Activated CD4-positive, alpha-beta T cell treated with anti-CD3 and anti-CD28 coated beads for 36 hours (primary cell): ENCODE measurements around the gene TMEM45A. TPM values are rescaled to one million over a fixed set of nuclear protein-coding genes. Genes with fewer than 3 reads are reported as not detected.
A peak's percentile ranks its signal among the peaks of the same experiment; 100 is the strongest.
"Not testable (repeated sequence)": the region's sequence is repeated elsewhere in the genome, so short reads cannot be mapped to it uniquely, and the experiment has no call there.

Source experiments
- ATAC-seq: fragments of 200-7000 bp; cut with Tn5 transposase; one replicate; pipeline ENCODE4 v1.10.0; 2021; ENCODE audit warnings: mild to moderate bottlenecking, moderate library complexity
- CTCF ChIA-PET: fragments of 350-600 bp; sonication (Branson Sonifier 250); formaldehyde crosslinking; loops from one replicate; lab custom pipeline; 2021; ENCODE audit warnings: antibody characterized with exemption; lab: Charles Lee
- POLR2A ChIA-PET: fragments of 350-600 bp; sonication (Branson Sonifier 250); formaldehyde crosslinking; loops from one replicate; lab custom pipeline; 2021; ENCODE audit warnings: antibody characterized with exemption, inconsistent platforms; lab: Charles Lee
- DNase-seq: peaks from one replicate; pipeline ENCODE4 v3.0.0-alpha.2; 2020
- H3K27ac Mint-ChIP-seq: one replicate; pipeline ENCODE4 v1.8.0; 2021; ENCODE audit warnings: mixed read lengths
- H3K27me3 Mint-ChIP-seq: one replicate; pipeline ENCODE4 v1.8.0; 2021; ENCODE audit warnings: mixed read lengths
- H3K36me3 Mint-ChIP-seq: one replicate; pipeline ENCODE4 v1.8.0; 2021; ENCODE audit warnings: low read depth, mixed read lengths
- H3K4me1 Mint-ChIP-seq: one replicate; pipeline ENCODE4 v1.8.0; 2021; ENCODE audit warnings: mixed read lengths
- H3K4me3 Mint-ChIP-seq: one replicate; pipeline ENCODE4 v1.8.0; 2021; ENCODE audit warnings: mild to moderate bottlenecking, moderate library complexity, mixed read lengths
- H3K9me3 Mint-ChIP-seq: one replicate; pipeline ENCODE4 v1.8.0; 2021; ENCODE audit warnings: low read depth, mixed read lengths
- intact Hi-C, 2 experiments: fragments of 100-400 bp; cut with DNase I in 1 of 2; cut with micrococcal nuclease in 1 of 2; formaldehyde crosslinking; loops; one replicate each; pipeline versions ENCODE4 v1.14.2 to v1.15.1; 2022 to 2024; cut with DNase I, micrococcal nuclease
- total RNA-seq, 2 experiments: library from RNA; stranded (reverse); gene quantifications; one replicate each; pipeline ENCODE4 v1.2.3, GENCODE V29; 2021

Gene TMEM45A
- total RNA-seq, 2 experiments from 2014 or later: 2.2 to 3.1 TPM

DNA sequence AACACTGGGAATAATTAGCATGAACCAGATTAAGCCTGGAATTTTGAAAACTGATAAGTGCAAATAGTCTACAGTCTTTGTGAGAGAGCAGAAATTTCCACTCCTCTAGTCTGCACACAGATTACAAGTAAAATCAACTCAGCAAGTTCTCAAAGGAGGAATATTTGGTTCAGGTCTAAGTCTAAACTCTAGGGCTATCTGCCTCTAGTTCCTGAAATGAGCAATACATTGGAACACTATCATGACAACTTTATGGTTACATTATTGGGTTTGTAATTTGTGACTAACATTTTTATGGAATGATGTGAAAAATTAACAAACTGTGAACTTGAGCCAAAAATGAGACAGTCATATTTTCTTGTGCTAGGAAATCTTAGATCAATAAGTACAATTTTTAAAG, 86.2 kb downstream of the TMEM45A start:
- no peaks in the 10 kb centered on the region for H3K9me3 Mint-ChIP-seq
- ChIA-PET POLR2A (no interaction called here), CTCF (interaction anchor here (1.4 kb wide), 1 partner anchor 13 kb away, joined by 5 read pairs; no protein-coding TSS in a partner anchor)
- H3K27ac Mint-ChIP-seq: no peak overlapping the region
- H3K4me3 Mint-ChIP-seq: no peak overlapping the region
- ATAC-seq: no peak
- peaks cover 3% of the 10 kb centered on the region for H3K27me3 Mint-ChIP-seq
- H3K4me1 Mint-ChIP-seq: no peaks in the 10 kb centered on the region
- DNase-seq: no peak
- no peaks in the 10 kb centered on the region for H3K36me3 Mint-ChIP-seq
- intact Hi-C loops: no loop called here

- POLR2A ChIA-PET: no interaction called here
- CTCF ChIA-PET: interaction anchor here (1.3 to 1.4 kb wide), 2 partner anchors 9 to 11 kb away, joined by 4 to 5 read pairs; no protein-coding TSS in a partner anchor
- Mint-ChIP-seq H3K4me3 (no peak overlapping the region), H3K36me3 (no peaks in the 10 kb centered on the region), H3K9me3 (no peaks in the 10 kb centered on the region), H3K27me3 (peaks cover 3% of the 10 kb centered on the region), H3K4me1 (no peaks in the 10 kb centered on the region), H3K27ac (no peak overlapping the region)
- intact Hi-C loops: no loop called here
- DNase-seq (no peak), ATAC-seq (no peak)
Observed at GRCh38 chr3:100580147-100580546, 87.7 kb downstream of the TMEM45A start.

DNA sequence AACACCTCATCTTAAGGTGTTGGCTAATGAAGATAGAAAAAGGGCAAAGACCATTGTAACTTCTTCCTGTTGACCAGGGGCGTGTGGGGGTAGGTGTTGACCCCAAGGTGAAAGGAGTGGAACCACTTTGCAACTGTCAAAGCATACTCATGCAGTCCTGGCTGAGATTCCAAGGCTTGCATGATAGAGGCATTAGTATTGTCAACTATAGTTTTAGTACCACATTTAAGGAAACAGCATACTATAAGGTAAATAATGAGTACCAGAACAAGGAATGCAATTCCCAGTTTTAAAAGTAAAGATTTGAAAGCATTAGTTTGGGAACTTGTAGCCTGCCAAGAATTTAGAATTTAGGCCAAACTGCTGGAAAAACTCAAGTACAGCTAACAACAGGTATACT, 89.2 kb downstream of the TMEM45A start:
- no peak for ATAC-seq
- intact Hi-C loops: no loop called here

GRCh38 chr3:100582157-100582556, 89.7 kb downstream of the TMEM45A start:
- H3K27me3 Mint-ChIP-seq, H3K4me3 Mint-ChIP-seq, intact Hi-C loops, H3K36me3 Mint-ChIP-seq, H3K9me3 Mint-ChIP-seq, DNase-seq, H3K4me1 Mint-ChIP-seq, ATAC-seq, H3K27ac Mint-ChIP-seq: not testable (repeated sequence)
- ChIA-PET POLR2A (interaction anchor here (0.6 kb wide), 1 partner anchor 226 kb away, joined by 3 read pairs; no protein-coding TSS in a partner anchor), CTCF (interaction anchor here (0.6 to 1.2 kb wide), 3 partner anchors 9 to 43 kb away, joined by 3 to 4 read pairs (median 4); no protein-coding TSS in a partner anchor)

More for the DNA sequence above, 89.2 kb downstream of the TMEM45A start:
- Mint-ChIP-seq H3K36me3 (no peaks in the 10 kb centered on the region), H3K27me3 (peaks cover 3% of the 10 kb centered on the region), H3K27ac (no peak overlapping the region), H3K9me3 (no peaks in the 10 kb centered on the region), H3K4me1 (no peaks in the 10 kb centered on the region), H3K4me3 (no peak overlapping the region)
- CTCF ChIA-PET: interaction anchor here (1.0 to 1.2 kb wide), 2 partner anchors 8 to 22 kb away, joined by 3 to 4 read pairs; no protein-coding TSS in a partner anchor
- DNase-seq: no peak
- POLR2A ChIA-PET: no interaction called here

GRCh38 chr3:100584101-100584660, 91.8 kb downstream of the TMEM45A start:
- ATAC-seq (no peak), DNase-seq (no peak)
- Mint-ChIP-seq H3K9me3 (no peaks in the 10 kb centered on the region), H3K4me3 (no peak overlapping the region), H3K27me3 (peaks cover 3% of the 10 kb centered on the region), H3K4me1 (no peaks in the 10 kb centered on the region), H3K36me3 (no peaks in the 10 kb centered on the region), H3K27ac (no peak overlapping the region)
- POLR2A ChIA-PET: interaction anchor here (0.6 kb wide), 1 partner anchor 49 kb away, joined by 4 read pairs; no protein-coding TSS in a partner anchor
- CTCF ChIA-PET: interaction anchor here (0.9 kb wide), 1 partner anchor 216 kb away, joined by 3 read pairs; no protein-coding TSS in a partner anchor
- intact Hi-C loops: no loop called here

- H3K9me3 Mint-ChIP-seq: no peaks in the 10 kb centered on the region
- DNase-seq: no peak
- H3K4me1 Mint-ChIP-seq: peaks cover 3% of the 10 kb centered on the region
- no peaks in the 10 kb centered on the region for H3K36me3 Mint-ChIP-seq
- H3K27me3 Mint-ChIP-seq: no peaks in the 10 kb centered on the region
- H3K27ac Mint-ChIP-seq: no peak overlapping the region
- CTCF ChIA-PET: interaction anchor here (0.8 kb wide), 1 partner anchor 124 kb away, joined by 5 read pairs; no protein-coding TSS in a partner anchor
- no peak overlapping the region for H3K4me3 Mint-ChIP-seq
- POLR2A ChIA-PET: no interaction called here
- no peak for ATAC-seq
- intact Hi-C loops: no loop called here
Observed at GRCh38 chr3:100586832-100587231, 94.4 kb downstream of the TMEM45A start.

GRCh38 chr3:100588251-100588650, 95.8 kb downstream of the TMEM45A start:
- ChIA-PET POLR2A (no interaction called here), CTCF (interaction anchor here (1.0 to 6.0 kb wide), 2 partner anchors 33 to 126 kb away, joined by 4 to 73 read pairs; no protein-coding TSS in a partner anchor)
- ATAC-seq (no peak), DNase-seq (no peak)
- Mint-ChIP-seq H3K4me1 (peaks cover 3% of the 10 kb centered on the region), H3K9me3 (no peaks in the 10 kb centered on the region), H3K27ac (no peak overlapping the region), H3K4me3 (no peak overlapping the region), H3K36me3 (no peaks in the 10 kb centered on the region), H3K27me3 (no peaks in the 10 kb centered on the region)
- intact Hi-C loops: no loop called here

DNA sequence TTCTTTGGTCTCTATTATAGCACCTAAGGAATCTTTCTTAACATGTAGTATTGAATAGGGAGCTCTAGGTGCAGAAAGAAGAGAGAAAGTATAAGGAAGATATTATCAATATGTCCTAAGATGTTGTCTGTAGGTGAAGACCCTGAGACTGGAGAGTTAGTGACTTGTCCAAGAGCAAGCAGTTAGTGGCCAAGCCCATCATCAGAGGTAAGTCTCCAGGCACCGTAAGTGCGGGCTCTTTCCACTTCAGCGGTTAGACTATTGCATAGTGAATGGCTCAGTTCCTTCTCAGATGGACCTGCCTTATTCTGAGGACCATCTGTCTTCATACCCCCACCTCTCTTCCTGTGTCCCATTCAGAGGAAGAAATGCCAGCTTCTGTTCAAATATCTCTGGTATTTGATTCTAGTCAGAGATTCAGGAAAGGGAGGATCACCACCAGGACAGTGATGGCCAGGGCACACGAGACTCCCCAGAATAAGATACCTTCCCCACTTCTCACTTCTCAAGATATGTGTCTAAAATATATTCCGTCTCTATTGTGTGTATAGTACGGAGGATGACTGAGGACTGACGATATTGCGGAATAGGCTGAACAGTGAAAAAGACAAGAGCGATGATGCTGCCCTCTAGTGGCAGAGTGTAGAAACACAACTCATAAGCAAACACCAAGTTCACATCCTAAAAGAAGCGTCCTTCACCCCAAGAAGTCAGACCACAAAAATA, 97.9 kb downstream of the TMEM45A start:
- ChIA-PET POLR2A (no interaction called here), CTCF (interaction anchor here (0.6 to 6.0 kb wide), 16 partner anchors 9 to 758 kb away, joined by 3 to 73 read pairs (median 3); no protein-coding TSS in a partner anchor)
- no peaks in the 10 kb centered on the region for H3K27me3 Mint-ChIP-seq
- ATAC-seq (peak; percentile 87), DNase-seq (peak; percentile 72)
- no peaks in the 10 kb centered on the region for H3K36me3 Mint-ChIP-seq
- no peak overlapping the region for H3K27ac Mint-ChIP-seq
- intact Hi-C loops: loop anchor here (1.0 to 10.0 kb wide), 8 partner anchors 98 to 795 kb away; partner anchors contain the start of genes NIT2 (in 1 of the 2) and TMEM45A (in 1 of the 2)
- H3K4me1 Mint-ChIP-seq: peaks cover 3% of the 10 kb centered on the region
- H3K9me3 Mint-ChIP-seq: no peaks in the 10 kb centered on the region
- H3K4me3 Mint-ChIP-seq: no peak overlapping the region

- H3K9me3 Mint-ChIP-seq: no peaks in the 10 kb centered on the region
- H3K4me1 Mint-ChIP-seq: peaks cover 3% of the 10 kb centered on the region
- DNase-seq: no peak
- intact Hi-C loops: loop anchor here (1.0 to 10.0 kb wide), 8 partner anchors 98 to 794 kb away; partner anchors contain the start of genes NIT2 (in 1 of the 2) and TMEM45A (in 1 of the 2)
- H3K36me3 Mint-ChIP-seq: no peaks in the 10 kb centered on the region
- POLR2A ChIA-PET: no interaction called here
- CTCF ChIA-PET: interaction anchor here (0.7 to 6.0 kb wide), 10 partner anchors 8 to 278 kb away, joined by 3 to 73 read pairs (median 4); no protein-coding TSS in a partner anchor
- no peak overlapping the region for H3K27ac Mint-ChIP-seq
- no peak overlapping the region for H3K4me3 Mint-ChIP-seq
- no peak for ATAC-seq
- H3K27me3 Mint-ChIP-seq: no peaks in the 10 kb centered on the region
Observed at GRCh38 chr3:100590840-100591147, 98.4 kb downstream of the TMEM45A start.

DNA sequence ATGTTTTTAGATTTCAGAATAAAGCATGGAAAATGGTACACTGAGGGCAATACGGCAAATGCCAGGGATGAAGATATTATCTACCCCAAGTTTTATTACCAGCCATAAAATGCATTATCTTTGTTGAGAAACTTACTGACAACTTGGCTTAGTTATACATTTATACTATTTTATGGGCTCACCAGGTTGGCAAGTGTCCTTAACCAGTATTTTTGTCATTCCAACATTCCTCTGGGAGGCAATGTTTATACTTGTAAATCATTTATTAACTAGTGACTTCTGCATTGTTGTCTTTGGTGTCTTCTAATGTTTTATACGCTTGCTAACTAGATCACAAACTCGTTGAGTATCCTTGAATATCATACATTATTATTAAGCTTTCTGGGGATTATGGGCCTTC, 99.0 kb downstream of the TMEM45A start:
- POLR2A ChIA-PET: no interaction called here
- no peak overlapping the region for H3K27ac Mint-ChIP-seq
- no peak for ATAC-seq
- intact Hi-C loops: loop anchor here in 1 of 2 experiments (2.0 to 10.0 kb wide), 4 partner anchors 259 to 793 kb away; partner anchors contain the start of gene NIT2
- DNase-seq: no peak
- H3K4me1 Mint-ChIP-seq: peaks cover 3% of the 10 kb centered on the region
- no peaks in the 10 kb centered on the region for H3K27me3 Mint-ChIP-seq
- CTCF ChIA-PET: interaction anchor here (0.6 to 6.0 kb wide), 15 partner anchors 9 to 760 kb away, joined by 3 to 73 read pairs (median 3); no protein-coding TSS in a partner anchor
- no peak overlapping the region for H3K4me3 Mint-ChIP-seq
- no peaks in the 10 kb centered on the region for H3K9me3 Mint-ChIP-seq
- H3K36me3 Mint-ChIP-seq: no peaks in the 10 kb centered on the region
